Measurements from ENCODE around the gene HOXA11.
A peak's percentile ranks its signal among the peaks of the same experiment; 100 is the strongest.

HOXA11 gene

GRCh38 chr7:27205325-27206280 is 20.6 kb upstream of the HOXA11 start:
- peak overlapping the region; percentile 65 for H3K4me3 ChIP-seq (ENCODE audit: low read depth, low read length)
- peaks cover 75% of the 10 kb centered on the region for H3K27me3 ChIP-seq (ENCODE audit: insufficient read depth, low read length)
- H3K79me2 ChIP-seq (ENCODE audit: control insufficient read depth, insufficient read depth, low read length, unreplicated experiment): no peaks in the 10 kb centered on the region
- H2AFZ ChIP-seq (ENCODE audit: low read length, unreplicated experiment): no peak overlapping the region
- H3K36me3 ChIP-seq (ENCODE audit: insufficient read depth, low read length): no peaks in the 10 kb centered on the region
- no peak overlapping the region for H3K27ac ChIP-seq (ENCODE audit: low read depth, low read length)
- H3K4me1 ChIP-seq (ENCODE audit: control insufficient read depth, insufficient read depth, low read length, unreplicated experiment): peaks cover 13% of the 10 kb centered on the region

- Histone ChIP-seq H3K36me3 (ENCODE audit: insufficient read depth, low read length) (no peaks in the 10 kb centered on the region), H3K79me2 (ENCODE audit: control insufficient read depth, insufficient read depth, low read length, unreplicated experiment) (no peaks in the 10 kb centered on the region), H3K4me1 (ENCODE audit: control insufficient read depth, insufficient read depth, low read length, unreplicated experiment) (peaks cover 13% of the 10 kb centered on the region), H3K27me3 (ENCODE audit: insufficient read depth, low read length) (peaks cover 81% of the 10 kb centered on the region), H3K4me3 (ENCODE audit: low read depth, low read length) (peak overlapping the region; percentile 65), H3K27ac (ENCODE audit: low read depth, low read length) (no peak overlapping the region), H2AFZ (ENCODE audit: low read length, unreplicated experiment) (peak overlapping the region; percentile 70)
Measured at GRCh38 chr7:27204851-27205322, 19.9 kb upstream of the HOXA11 start.

- Histone ChIP-seq H3K36me3 (ENCODE audit: insufficient read depth, low read length) (no peaks in the 10 kb centered on the region), H3K27me3 (ENCODE audit: insufficient read depth, low read length) (peaks cover 86% of the 10 kb centered on the region), H2AFZ (ENCODE audit: low read length, unreplicated experiment) (no peak overlapping the region), H3K4me3 (ENCODE audit: low read depth, low read length) (0 out of 2 replicates have a peak overlapping the region, but pooled peaks have one; percentile 65), H3K27ac (ENCODE audit: low read depth, low read length) (no peak overlapping the region), H3K79me2 (ENCODE audit: control insufficient read depth, insufficient read depth, low read length, unreplicated experiment) (no peaks in the 10 kb centered on the region), H3K4me1 (ENCODE audit: control insufficient read depth, insufficient read depth, low read length, unreplicated experiment) (peaks cover 13% of the 10 kb centered on the region)
Measured at GRCh38 chr7:27203964-27204594, 19.0 kb upstream of the HOXA11 start.

- H3K27me3 ChIP-seq (ENCODE audit: insufficient read depth, low read length): peaks cover 92% of the 10 kb centered on the region
- H3K4me3 ChIP-seq (ENCODE audit: low read depth, low read length): no peak overlapping the region
- H3K79me2 ChIP-seq (ENCODE audit: control insufficient read depth, insufficient read depth, low read length, unreplicated experiment): no peaks in the 10 kb centered on the region
Measured at GRCh38 chr7:27203365-27203953, 18.4 kb upstream of the HOXA11 start.

GRCh38 chr7:27202862-27203134 is 17.8 kb upstream of the HOXA11 start:
- Histone ChIP-seq H3K4me1 (ENCODE audit: control insufficient read depth, insufficient read depth, low read length, unreplicated experiment) (peaks cover 13% of the 10 kb centered on the region), H3K27me3 (ENCODE audit: insufficient read depth, low read length) (peaks cover 95% of the 10 kb centered on the region), H2AFZ (ENCODE audit: low read length, unreplicated experiment) (no peak overlapping the region), H3K36me3 (ENCODE audit: insufficient read depth, low read length) (no peaks in the 10 kb centered on the region), H3K79me2 (ENCODE audit: control insufficient read depth, insufficient read depth, low read length, unreplicated experiment) (no peaks in the 10 kb centered on the region), H3K27ac (ENCODE audit: low read depth, low read length) (no peak overlapping the region), H3K4me3 (ENCODE audit: low read depth, low read length) (no peak overlapping the region)

More at GRCh38 chr7:27203365-27203953, 18.4 kb upstream of the HOXA11 start:
- Histone ChIP-seq H3K27ac (ENCODE audit: low read depth, low read length) (no peak overlapping the region), H2AFZ (ENCODE audit: low read length, unreplicated experiment) (no peak overlapping the region), H3K36me3 (ENCODE audit: insufficient read depth, low read length) (no peaks in the 10 kb centered on the region), H3K4me1 (ENCODE audit: control insufficient read depth, insufficient read depth, low read length, unreplicated experiment) (peaks cover 13% of the 10 kb centered on the region)

GRCh38 chr7:27202018-27202861 is 17.2 kb upstream of the HOXA11 start:
- Histone ChIP-seq H3K36me3 (ENCODE audit: insufficient read depth, low read length) (no peaks in the 10 kb centered on the region), H3K79me2 (ENCODE audit: control insufficient read depth, insufficient read depth, low read length, unreplicated experiment) (no peaks in the 10 kb centered on the region), H3K27me3 (ENCODE audit: insufficient read depth, low read length) (peaks cover 95% of the 10 kb centered on the region), H2AFZ (ENCODE audit: low read length, unreplicated experiment) (no peak overlapping the region), H3K4me1 (ENCODE audit: control insufficient read depth, insufficient read depth, low read length, unreplicated experiment) (peaks cover 13% of the 10 kb centered on the region), H3K4me3 (ENCODE audit: low read depth, low read length) (no peak overlapping the region), H3K27ac (ENCODE audit: low read depth, low read length) (no peak overlapping the region)

- Histone ChIP-seq H3K79me2 (ENCODE audit: control insufficient read depth, insufficient read depth, low read length, unreplicated experiment) (no peaks in the 10 kb centered on the region), H3K36me3 (ENCODE audit: insufficient read depth, low read length) (no peaks in the 10 kb centered on the region), H3K27ac (ENCODE audit: low read depth, low read length) (no peak overlapping the region), H3K27me3 (ENCODE audit: insufficient read depth, low read length) (peaks cover 95% of the 10 kb centered on the region), H3K4me3 (ENCODE audit: low read depth, low read length) (no peak overlapping the region), H2AFZ (ENCODE audit: low read length, unreplicated experiment) (no peak overlapping the region), H3K4me1 (ENCODE audit: control insufficient read depth, insufficient read depth, low read length, unreplicated experiment) (peaks cover 13% of the 10 kb centered on the region)
Measured at GRCh38 chr7:27201580-27202017, 16.6 kb upstream of the HOXA11 start.

- Histone ChIP-seq H3K27me3 (ENCODE audit: insufficient read depth, low read length) (peaks cover 93% of the 10 kb centered on the region), H3K4me1 (ENCODE audit: control insufficient read depth, insufficient read depth, low read length, unreplicated experiment) (peaks cover 13% of the 10 kb centered on the region), H3K4me3 (ENCODE audit: low read depth, low read length) (peak overlapping the region; percentile 75), H3K27ac (ENCODE audit: low read depth, low read length) (no peak overlapping the region), H3K79me2 (ENCODE audit: control insufficient read depth, insufficient read depth, low read length, unreplicated experiment) (no peaks in the 10 kb centered on the region), H2AFZ (ENCODE audit: low read length, unreplicated experiment) (no peak overlapping the region), H3K36me3 (ENCODE audit: insufficient read depth, low read length) (no peaks in the 10 kb centered on the region)
Measured at GRCh38 chr7:27200761-27201579, 15.9 kb upstream of the HOXA11 start.

- H3K36me3 ChIP-seq (ENCODE audit: insufficient read depth, low read length): no peaks in the 10 kb centered on the region
- no peaks in the 10 kb centered on the region for H3K79me2 ChIP-seq (ENCODE audit: control insufficient read depth, insufficient read depth, low read length, unreplicated experiment)
- peaks cover 5% of the 10 kb centered on the region for H3K4me1 ChIP-seq (ENCODE audit: control insufficient read depth, insufficient read depth, low read length, unreplicated experiment)
- H3K27ac ChIP-seq (ENCODE audit: low read depth, low read length): no peak within 1 kb of the TSS
- H2AFZ ChIP-seq (ENCODE audit: low read length, unreplicated experiment): peak within 1 kb of the TSS; percentile 39
- H3K27me3 ChIP-seq (ENCODE audit: insufficient read depth, low read length): peaks cover 93% of the 10 kb centered on the region
- H3K4me3 ChIP-seq (ENCODE audit: low read depth, low read length): peak within 1 kb of the TSS; percentile 75
Measured at GRCh38 chr7:27199849-27200760, 15.1 kb upstream of the HOXA11 start, which contains the start of gene HOXA13. Gene HOXA13, minus strand, starts transcription at chr7:27200091. Its CDS starts 14 bp downstream, at chr7:27200077.
